Measurements from ENCODE around the gene RAB27A. TPM values are rescaled to one million over a fixed set of nuclear protein-coding genes. Genes with fewer than 3 reads are reported as not detected.

Gene RAB27A
- total and polyA plus RNA-seq, 9 of the 15 experiments (the other 6 are each of a cell fraction or from before 2014, with no cell fraction given), result 31.5 to 171 (median 80.4) TPM

GRCh38 chr15:55234800-55235104 is 54.9 kb downstream of the RAB27A start:
- in situ Hi-C loops (cut with MboI) (no loop called here), intact Hi-C loops (cut with micrococcal nuclease) (loop anchor here (5.0 kb wide), 1 partner anchor 173 kb away; the partner anchor contains the start of genes CCPG1 and PIERCE2)
- Histone ChIP-seq H3K36me3 (ENCODE audit: control insufficient read depth, insufficient read depth, low read length) (peaks cover 44% of the 10 kb centered on the region), H3K9ac (ENCODE audit: insufficient read depth in 1 of 2, low read depth in 2 of 2, low read length in 2 of 2) (no peak overlapping the region), H2AFZ (ENCODE audit: low read depth, low read length) (no peak overlapping the region), H4K20me1 (replicated peaks; ENCODE audit: control insufficient read depth, insufficient read depth, low read length) (no peaks in the 10 kb centered on the region), H3K27me3 (ENCODE audit: control insufficient read depth in 2 of 2, insufficient read depth in 2 of 2, low read length in 2 of 2) (no peaks in the 10 kb centered on the region), H3K4me2 (ENCODE audit: insufficient read depth, low read length) (no peak overlapping the region), H3K9me1 (ENCODE audit: control insufficient read depth, insufficient read depth, low read length) (no peaks in the 10 kb centered on the region), H3K4me3 (no peak overlapping the region), H3K27ac (ENCODE audit: extremely low read depth, low read depth, low read length) (no peak overlapping the region; the same call in 2 of the 3 replicates), H3K9me3 (replicated peaks; ENCODE audit: control insufficient read depth, insufficient read depth, low read depth, low read length) (no peaks in the 10 kb centered on the region), H3K4me1 (replicated peaks in 1 of 2; ENCODE audit: control insufficient read depth in 2 of 2, insufficient read depth in 2 of 2, low read length in 2 of 2) (peaks cover 0 to 37% of the 10 kb centered on the region in 2 experiments; a peak in 3 of 5 replicates), H3K79me2 (ENCODE audit: control insufficient read depth, insufficient read depth, low read length) (peaks cover 88% of the 10 kb centered on the region)
- BruUV-seq (replicated peaks), result no TSS peak
- no peak for ATAC-seq
- WGBS (ENCODE audit: insufficient coverage, low coverage, missing lambda C conversion rate), result 91% methylated on average over 1 of the region's 1 CpG
- DNase-seq (ENCODE audit: extremely low read depth in 1 of 4, low spot score in 3 of 4), result no peak
- ChIA-PET CTCF (ENCODE audit: low intra/inter-chr PET ratio) (interaction anchor here (0.6 kb wide), 1 partner anchor 15 kb away, joined by 3 read pairs; no protein-coding TSS in a partner anchor), POLR2A (no interaction called here)
- FAIRE-seq, result no peak
- TF ChIP-seq KLF16 (IDR thresholded peaks at IDR 0.05) (no peak), ZFP36 (IDR thresholded peaks at IDR 0.05; ENCODE audit: low read depth, low read length, partially characterized antibody) (no peak), ZNF766 (CRISPR knock-in tag; conservative IDR thresholded peaks at IDR 0.05) (no peak), FOXJ3 (CRISPR knock-in tag; IDR thresholded peaks at IDR 0.05) (no peak), ZNF316 (IDR thresholded peaks at IDR 0.05) (peak; percentile 47; the same call in 1 of the 2 replicates), MAFF (IDR thresholded peaks at IDR 0.05; ENCODE audit: low read length) (peak; percentile 24; the same call in 1 of the 2 replicates)

GRCh38 chr15:55234104-55234799 is 55.4 kb downstream of the RAB27A start:
- Histone ChIP-seq H3K27me3 (ENCODE audit: control insufficient read depth in 2 of 2, insufficient read depth in 2 of 2, low read length in 2 of 2) (no peaks in the 10 kb centered on the region), H4K20me1 (replicated peaks; ENCODE audit: control insufficient read depth, insufficient read depth, low read length) (no peaks in the 10 kb centered on the region), H3K9me1 (ENCODE audit: control insufficient read depth, insufficient read depth, low read length) (no peaks in the 10 kb centered on the region), H3K4me3 (no peak overlapping the region), H2AFZ (ENCODE audit: low read depth, low read length) (no peak overlapping the region), H3K4me2 (ENCODE audit: insufficient read depth, low read length) (no peak overlapping the region), H3K9me3 (replicated peaks; ENCODE audit: control insufficient read depth, insufficient read depth, low read depth, low read length) (no peaks in the 10 kb centered on the region), H3K9ac (ENCODE audit: insufficient read depth in 1 of 2, low read depth in 2 of 2, low read length in 2 of 2) (0 out of 4 replicates have a peak overlapping the region, but pooled peaks of 1 of the 2 experiments have one; percentile 6), H3K27ac (ENCODE audit: extremely low read depth, low read depth, low read length) (no peak overlapping the region; the same call in 2 of the 3 replicates), H3K36me3 (ENCODE audit: control insufficient read depth, insufficient read depth, low read length) (peaks cover 49% of the 10 kb centered on the region), H3K79me2 (ENCODE audit: control insufficient read depth, insufficient read depth, low read length) (peaks cover 84% of the 10 kb centered on the region), H3K4me1 (replicated peaks in 1 of 2; ENCODE audit: control insufficient read depth in 2 of 2, insufficient read depth in 2 of 2, low read length in 2 of 2) (peaks cover 3 to 35% of the 10 kb centered on the region in 2 experiments; a peak in 3 of 5 replicates)
- 89% methylated on average over 2 of the region's 2 CpGs for WGBS (ENCODE audit: insufficient coverage, low coverage, missing lambda C conversion rate)
- ATAC-seq (no peak), FAIRE-seq (no peak), DNase-seq (ENCODE audit: extremely low read depth in 1 of 4, low spot score in 3 of 4) (no peak)
- no peak for TF ChIP-seq HDAC8 (tag; IDR thresholded peaks at IDR 0.05)
- peak; percentile 23; the same call in 1 of the 2 replicates for TF ChIP-seq RBFOX2 (IDR thresholded peaks at IDR 0.05; ENCODE audit: low read depth, low read length)
- TF ChIP-seq HINFP (tag; conservative IDR thresholded peaks at IDR 0.05; ENCODE audit: low read depth), result no peak
- CTCF ChIA-PET (ENCODE audit: low intra/inter-chr PET ratio), result no interaction called here
- intact Hi-C loops (cut with micrococcal nuclease), result no loop called here
- in situ Hi-C loops (cut with MboI), result no loop called here
- POLR2A ChIA-PET, result no interaction called here
- BruUV-seq (replicated peaks), result TSS peak; percentile 2
